HG02610 (cell line): ENCODE results near the gene HOXB7.

Experiments
- ATAC-seq: cut with Tn5 transposase; IDR thresholded peaks from one replicate; pipeline ENCODE4 v1.9.1; 2021; ENCODE audit warnings: mild to moderate bottlenecking, moderate library complexity; ENCODE audit not compliant: unreplicated experiment

The HOXB7 gene

GRCh38 chr17:48596735-48597527 is 13.9 kb downstream of the HOXB7 start:
- no peak for ATAC-seq

- no peak for ATAC-seq
Observed at GRCh38 chr17:48596000-48596734, 14.7 kb downstream of the HOXB7 start.

GRCh38 chr17:48595278-48595999 is 15.4 kb downstream of the HOXB7 start:
- ATAC-seq: no peak

GRCh38 chr17:48594538-48595277 is 16.1 kb downstream of the HOXB7 start:
- no peak for ATAC-seq

GRCh38 chr17:48593840-48594537 is 16.8 kb downstream of the HOXB7 start:
- ATAC-seq: no peak

GRCh38 chr17:48593126-48593829 is 17.5 kb downstream of the HOXB7 start, which contains the start of gene HOXB5:
Gene HOXB5, minus strand, starts transcription at chr17:48593779. Its CDS starts 97 bp downstream, at chr17:48593682.
- ATAC-seq: no peak

- ATAC-seq: no peak
Observed at GRCh38 chr17:48592577-48592976, 18.2 kb downstream of the HOXB7 start.

- ATAC-seq: no peak
Observed at GRCh38 chr17:48592057-48592514, 18.7 kb downstream of the HOXB7 start.

GRCh38 chr17:48591255-48592056 is 19.4 kb downstream of the HOXB7 start:
- ATAC-seq: no peak

- no peak for ATAC-seq
Observed at GRCh38 chr17:48590607-48591161, 20.1 kb downstream of the HOXB7 start.

- ATAC-seq: no peak
Observed at GRCh38 chr17:48589831-48590606, 20.8 kb downstream of the HOXB7 start, which contains the start of gene HOXB3. Gene HOXB3, minus strand, starts transcription at chr17:48590241. Its CDS starts 37,767 bp downstream, at chr17:48552474.

- no peak for ATAC-seq
Observed at GRCh38 chr17:48589060-48589830, 21.6 kb downstream of the HOXB7 start.

- ATAC-seq: no peak
Observed at GRCh38 chr17:48588528-48588927, 22.3 kb downstream of the HOXB7 start.

GRCh38 chr17:48588074-48588415 is 22.8 kb downstream of the HOXB7 start:
- no peak for ATAC-seq

- ATAC-seq: no peak
Observed at GRCh38 chr17:48587276-48588073, 23.3 kb downstream of the HOXB7 start.
